ENCODE data around the gene RAB3A. TPM values are rescaled to one million over a fixed set of nuclear protein-coding genes. Genes with fewer than 3 reads are reported as not detected.

The RAB3A gene
- total RNA-seq, 6 donors from 2014 or later: 0.46 to 5.0 (median 3.4) TPM

DNA sequence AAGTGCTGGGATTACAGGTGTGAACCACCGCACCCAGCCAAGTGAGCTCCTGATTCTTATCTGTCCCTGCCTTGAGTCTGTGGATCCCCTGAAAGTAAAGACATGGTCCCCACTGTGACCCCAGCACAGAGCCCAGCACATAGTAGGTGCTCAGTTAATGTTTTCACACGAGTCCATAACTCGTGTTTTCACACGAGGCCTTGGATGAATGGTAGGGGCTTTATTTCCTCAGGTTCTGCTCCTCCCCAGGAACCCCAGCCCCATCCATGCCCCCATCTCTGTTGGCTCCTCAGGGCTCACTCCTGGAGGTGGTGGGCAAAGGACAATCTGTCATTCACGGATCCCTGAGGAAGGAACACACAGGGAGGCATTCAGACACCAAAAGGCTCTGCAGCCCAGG is 46.0 kb upstream of the RAB3A start:
- Histone ChIP-seq H3K36me3 (no peaks in the 10 kb centered on the region), H3K27me3 (no peaks in the 10 kb centered on the region)

DNA sequence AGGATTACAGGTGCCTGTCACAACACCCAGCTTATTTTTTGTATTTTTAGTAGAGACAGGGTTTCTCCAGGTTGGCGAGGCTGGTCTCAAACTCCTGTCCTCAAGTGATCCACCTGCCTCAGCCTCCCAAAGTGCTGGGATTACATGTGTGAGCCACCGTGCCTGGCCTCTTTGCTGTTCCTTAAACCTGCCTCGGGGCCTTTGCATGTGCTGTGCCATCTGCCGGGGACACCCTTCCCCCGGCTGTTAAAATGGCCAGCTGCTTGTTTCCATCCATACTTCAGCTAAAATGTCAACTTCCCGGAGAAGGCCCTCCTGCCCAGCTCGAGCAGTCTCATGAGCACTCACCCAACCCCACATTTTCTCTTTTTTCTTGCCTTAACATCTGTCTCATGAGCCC is 41.5 kb upstream of the RAB3A start:
- Histone ChIP-seq H3K36me3 (no peaks in the 10 kb centered on the region), H3K4me1 (peaks cover 0 to 3% (median 0%) of the 10 kb centered on the region in 4 donors), H3K27ac (no peak overlapping the region), H3K4me3 (no peak overlapping the region), H3K27me3 (no peaks in the 10 kb centered on the region), H3K9me3 (peaks cover 0 to 3% (median 0%) of the 10 kb centered on the region in 4 donors)
- ATAC-seq (ENCODE audit: low FRiP score in 2 of 2) (no peak), DNase-seq (no peak)
- 72 to 73% methylated on average over 7 of the region's 7 CpGs for WGBS, 2 donors
- no peak for TF ChIP-seq POLR2AphosphoS5 (IDR thresholded peaks at IDR 0.05)
- no peak for TF ChIP-seq POLR2A (IDR thresholded peaks at IDR 0.05)
- no peak for TF ChIP-seq CTCF (IDR thresholded peaks at IDR 0.05)
- no peak for TF ChIP-seq EP300 (IDR thresholded peaks at IDR 0.05)

More for the DNA sequence above, 46.0 kb upstream of the RAB3A start:
- TF ChIP-seq EP300 (IDR thresholded peaks at IDR 0.05) (no peak), POLR2A (IDR thresholded peaks at IDR 0.05) (no peak)
- Histone ChIP-seq H3K27ac (no peak overlapping the region), H3K9me3 (peaks cover 0 to 3% (median 0%) of the 10 kb centered on the region in 4 donors), H3K4me3 (no peak overlapping the region), H3K4me1 (peaks cover 0 to 5% (median 3%) of the 10 kb centered on the region in 4 donors)
- ATAC-seq (ENCODE audit: low FRiP score in 2 of 2) (no peak), DNase-seq (no peak)
- WGBS, 2 donors: 97 to 100% methylated on average over 5 of the region's 5 CpGs

- no peak for TF ChIP-seq CTCF (IDR thresholded peaks at IDR 0.05)
- TF ChIP-seq POLR2AphosphoS5 (IDR thresholded peaks at IDR 0.05): no peak
- TF ChIP-seq POLR2A (IDR thresholded peaks at IDR 0.05): no peak
- DNase-seq: no peak
- H3K27ac ChIP-seq: no peak overlapping the region
- no peak for ATAC-seq (ENCODE audit: low FRiP score in 2 of 2)
- no peaks in the 10 kb centered on the region for H3K36me3 ChIP-seq
- no peak overlapping the region for H3K4me3 ChIP-seq
- no peaks in the 10 kb centered on the region for H3K27me3 ChIP-seq
- no peaks in the 10 kb centered on the region for H3K9me3 ChIP-seq
- WGBS, 2 donors: 39 to 42% methylated on average over 12 of the region's 12 CpGs
- H3K4me1 ChIP-seq: no peaks in the 10 kb centered on the region
Measured at GRCh38 chr19:18239303-18239702, 35.5 kb upstream of the RAB3A start.

GRCh38 chr19:18234194-18234593 is 30.4 kb upstream of the RAB3A start:
- TF ChIP-seq CTCF (IDR thresholded peaks at IDR 0.05) (no peak), POLR2AphosphoS5 (IDR thresholded peaks at IDR 0.05) (no peak), POLR2A (IDR thresholded peaks at IDR 0.05) (no peak), EP300 (IDR thresholded peaks at IDR 0.05) (no peak)
- 34 to 37% methylated on average over 6 of the region's 6 CpGs for WGBS, 2 donors
- DNase-seq (no peak), ATAC-seq (ENCODE audit: low FRiP score in 2 of 2) (no peak)
- no peak overlapping the region for H3K27ac ChIP-seq
- peaks cover 0 to 7% (median 5%) of the 10 kb centered on the region in 4 donors for H3K27me3 ChIP-seq
- no peak overlapping the region for H3K4me3 ChIP-seq
- H3K9me3 ChIP-seq: peaks cover 0 to 8% (median 5%) of the 10 kb centered on the region in 4 donors
- peaks cover 0 to 19% (median 8%) of the 10 kb centered on the region in 4 donors for H3K4me1 ChIP-seq
- H3K36me3 ChIP-seq: no peaks in the 10 kb centered on the region

GRCh38 chr19:18233224-18233825 is 29.5 kb upstream of the RAB3A start:
- Histone ChIP-seq H3K27ac (no peak overlapping the region), H3K4me1 (peaks cover 0 to 19% (median 8%) of the 10 kb centered on the region in 4 donors), H3K27me3 (peaks cover 0 to 7% (median 5%) of the 10 kb centered on the region in 4 donors), H3K36me3 (no peaks in the 10 kb centered on the region), H3K9me3 (peaks cover 0 to 8% (median 5%) of the 10 kb centered on the region in 4 donors), H3K4me3 (no peak overlapping the region)
- 25 to 32% methylated on average over 19 to 37 of the region's 37 CpGs for WGBS, 2 donors
- TF ChIP-seq POLR2AphosphoS5 (IDR thresholded peaks at IDR 0.05) (no peak), CTCF (IDR thresholded peaks at IDR 0.05) (peak in 2 of 6 experiments; percentile 11 to 30)
- DNase-seq: peak; percentile 41 to 88
- ATAC-seq (ENCODE audit: low FRiP score in 2 of 2): peak; percentile 40 to 69

All from upper lobe of left lung (tissue), 6 donors.